ENCODE data around the gene PATJ.
"Not testable (repeated sequence)": the region's sequence is repeated elsewhere in the genome, so short reads cannot be mapped to it uniquely, and the experiment has no call there.

The PATJ gene

DNA sequence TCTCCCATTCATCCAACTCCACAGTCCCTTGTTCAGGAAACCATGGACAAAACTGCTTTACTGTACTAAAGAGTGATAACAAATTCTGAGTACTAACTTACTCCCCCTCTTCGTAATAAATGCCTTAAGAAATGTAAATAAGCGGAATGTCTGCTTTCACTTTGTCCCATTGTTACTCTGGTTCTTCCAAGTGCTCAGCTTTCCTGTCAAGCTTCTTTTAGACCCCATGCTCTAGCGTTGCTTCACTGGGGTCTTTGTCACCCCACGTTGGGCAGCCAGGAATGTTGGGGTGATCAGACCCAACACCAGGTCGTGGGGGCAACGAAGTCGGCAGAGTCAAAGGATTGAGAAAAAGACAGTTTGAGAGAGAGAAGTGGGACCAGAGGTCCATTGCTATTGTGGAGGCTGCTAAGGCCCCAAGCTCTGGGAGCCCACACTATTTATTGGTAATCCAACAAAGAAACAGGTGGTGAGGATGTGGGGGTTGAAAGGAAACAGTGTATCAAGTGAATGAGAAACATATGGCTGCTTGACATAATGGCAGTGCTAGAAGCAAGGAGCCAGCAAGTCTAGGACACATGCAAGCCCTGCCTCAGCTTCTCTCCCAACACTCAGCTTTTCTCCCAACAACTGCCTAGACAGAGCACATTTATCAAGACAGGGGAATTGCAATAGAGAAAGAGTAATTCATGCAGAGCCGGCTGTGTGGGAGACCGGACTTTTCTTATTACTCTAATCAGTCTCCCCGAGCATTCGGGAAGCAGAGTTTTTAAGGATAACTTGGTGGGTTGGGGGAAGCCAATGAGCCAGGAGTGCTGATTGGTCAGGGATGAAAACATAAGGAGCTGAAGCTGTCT lies 441.1 kb downstream of the PATJ start:
- not testable (repeated sequence) for DNase-seq

- no peak for DNase-seq
Measured at GRCh38 chr1:62184336-62184735, 442.1 kb downstream of the PATJ start.

DNA sequence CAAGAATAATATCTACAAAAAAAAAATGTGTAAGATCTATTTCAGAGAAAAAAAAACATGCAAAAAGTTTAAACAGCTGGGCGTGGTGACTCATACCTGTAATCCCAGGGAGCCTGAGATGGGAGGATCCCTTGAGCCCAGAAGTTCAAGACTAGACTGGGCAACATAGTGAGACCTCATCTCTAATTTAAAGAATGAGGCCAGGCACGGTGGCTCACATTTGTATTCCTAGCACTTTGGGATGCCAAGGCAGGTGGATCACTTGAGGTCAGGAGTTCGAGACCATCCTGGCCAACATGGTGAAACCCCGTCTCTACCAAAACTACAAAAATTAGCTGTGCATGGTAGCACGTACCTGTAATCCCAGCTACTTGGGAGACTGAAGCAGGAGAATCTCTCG lies 443.0 kb downstream of the PATJ start:
- not testable (repeated sequence) for DNase-seq

DNA sequence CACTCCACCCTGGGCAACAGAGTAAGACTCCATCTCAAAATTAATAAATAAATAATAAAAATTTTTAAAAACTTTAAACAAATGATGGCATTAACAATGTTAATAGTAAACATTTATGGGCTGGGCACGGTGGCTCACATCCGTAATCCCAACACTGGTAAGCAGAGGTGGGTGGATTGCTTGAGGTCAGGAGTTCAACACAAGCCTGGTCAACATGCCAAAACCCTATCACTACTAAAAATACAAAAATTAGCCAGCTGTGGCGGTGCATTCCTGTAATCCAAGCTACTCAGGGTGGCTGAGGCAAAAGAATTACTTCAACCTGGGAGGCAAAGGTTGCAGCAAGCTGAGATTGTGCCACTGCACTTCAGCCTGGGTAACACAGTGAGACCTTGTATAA lies 443.4 kb downstream of the PATJ start:
- no peak for DNase-seq

- DNase-seq = no peak
Measured at GRCh38 chr1:62187548-62187947, 445.3 kb downstream of the PATJ start.

GRCh38 chr1:62188111-62188510 lies 445.8 kb downstream of the PATJ start:
- DNase-seq = no peak

DNA sequence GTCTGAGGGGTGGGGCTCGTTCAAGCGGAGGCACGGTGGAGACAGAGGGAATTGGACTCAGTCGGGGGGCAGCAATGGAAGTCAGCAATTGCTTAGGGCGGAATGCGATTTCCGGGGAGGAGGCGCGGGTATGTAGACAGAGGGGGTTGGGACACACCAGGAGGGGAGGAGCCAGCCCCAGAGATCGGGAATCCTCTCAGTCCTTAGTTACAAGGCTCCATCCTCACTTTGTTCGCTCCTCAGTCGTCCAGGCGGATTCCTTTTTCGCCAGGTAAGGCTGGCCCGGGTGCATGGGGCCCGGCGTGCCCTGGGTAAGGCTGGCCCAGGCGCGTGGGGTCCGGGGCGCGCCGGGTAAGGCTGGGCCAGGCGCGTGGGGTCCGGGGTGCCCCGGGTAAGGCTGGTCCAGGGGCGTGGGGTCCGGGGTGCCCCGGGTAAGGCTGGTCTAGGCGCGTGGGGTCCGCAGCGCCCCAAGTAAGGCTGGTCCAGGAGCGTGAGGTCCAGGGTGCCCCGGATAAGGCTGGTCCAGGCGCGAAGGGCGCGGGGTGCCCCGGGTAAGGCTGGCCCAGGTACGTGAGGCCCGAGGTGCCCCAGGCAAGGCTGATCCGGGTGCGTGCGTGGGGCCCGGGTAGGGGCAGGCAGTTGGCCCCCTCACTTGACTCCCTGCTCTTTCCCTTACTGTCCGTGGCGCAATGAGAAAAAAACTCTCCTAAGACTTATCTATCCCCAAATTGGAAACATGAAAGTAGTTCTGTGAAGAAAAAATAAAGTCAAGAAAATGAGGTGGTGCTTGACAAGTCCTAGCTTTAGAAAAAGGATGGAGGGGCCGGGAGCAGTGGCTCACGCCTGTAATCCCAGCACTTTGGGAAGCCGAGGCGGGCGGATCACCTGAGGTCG lies 452.6 kb downstream of the PATJ start, which contains the start of gene L1TD1:
Gene L1TD1, plus strand, starts transcription at position 199 of the 894 bp plus-strand sequence. CDS start 11,780 bp downstream, outside the sequence.
- DNase-seq = no peak

- DNase-seq = no peak
Measured at GRCh38 chr1:62196086-62196690, 453.9 kb downstream of the PATJ start.

- no peak for DNase-seq
Measured at GRCh38 chr1:62198069-62198780, 455.9 kb downstream of the PATJ start.

DNA sequence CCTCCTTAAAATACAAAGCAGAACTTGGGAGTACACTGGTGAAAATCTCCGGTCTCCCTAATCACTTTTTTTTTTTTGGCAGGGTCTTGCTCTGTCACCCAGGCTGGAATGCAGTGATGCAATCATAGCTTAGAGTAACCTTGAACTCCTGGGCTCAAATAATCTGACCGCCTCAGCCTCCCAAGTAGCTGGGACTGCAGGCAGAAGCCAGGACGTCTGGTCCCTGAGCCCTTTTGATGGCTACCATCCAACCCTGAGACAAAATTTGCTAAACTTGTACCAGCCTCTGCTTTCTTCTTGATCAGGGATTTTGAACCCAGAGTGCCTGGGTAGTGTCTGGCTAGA lies 456.5 kb downstream of the PATJ start:
- no peak for DNase-seq

DNA sequence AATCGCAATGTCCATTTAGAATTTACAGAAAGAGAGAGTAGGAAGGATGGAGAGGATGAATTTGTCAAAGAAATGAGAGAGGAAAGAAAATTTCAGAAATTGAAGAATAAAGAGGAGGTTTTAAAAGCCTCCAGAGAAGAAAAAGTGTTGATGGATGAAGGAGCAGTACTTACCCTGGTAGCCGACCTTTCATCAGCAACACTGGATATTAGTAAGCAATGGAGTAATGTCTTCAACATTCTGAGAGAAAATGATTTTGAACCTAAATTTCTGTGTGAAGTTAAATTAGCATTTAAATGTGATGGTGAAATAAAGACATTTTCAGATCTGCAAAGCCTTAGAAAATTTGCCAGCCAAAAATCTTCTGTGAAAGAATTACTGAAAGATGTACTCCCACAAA lies 464.9 kb downstream of the PATJ start:
- DNase-seq = no peak

- no peak for DNase-seq
Measured at GRCh38 chr1:62208087-62208486, 465.8 kb downstream of the PATJ start.

GRCh38 chr1:62208970-62209369 lies 466.7 kb downstream of the PATJ start:
- DNase-seq = no peak

- DNase-seq = peak in 1 of 2 experiments; percentile 3
Measured at GRCh38 chr1:62209931-62210595, 467.8 kb downstream of the PATJ start.

- DNase-seq = no peak
Measured at GRCh38 chr1:62210960-62211359, 468.7 kb downstream of the PATJ start.

- no peak for DNase-seq
Measured at GRCh38 chr1:62212411-62212810, 470.1 kb downstream of the PATJ start.

GRCh38 chr1:62213075-62213914 lies 471.0 kb downstream of the PATJ start:
- DNase-seq = no peak

GRCh38 chr1:62218604-62219003 lies 476.3 kb downstream of the PATJ start:
- no peak for DNase-seq

DNA sequence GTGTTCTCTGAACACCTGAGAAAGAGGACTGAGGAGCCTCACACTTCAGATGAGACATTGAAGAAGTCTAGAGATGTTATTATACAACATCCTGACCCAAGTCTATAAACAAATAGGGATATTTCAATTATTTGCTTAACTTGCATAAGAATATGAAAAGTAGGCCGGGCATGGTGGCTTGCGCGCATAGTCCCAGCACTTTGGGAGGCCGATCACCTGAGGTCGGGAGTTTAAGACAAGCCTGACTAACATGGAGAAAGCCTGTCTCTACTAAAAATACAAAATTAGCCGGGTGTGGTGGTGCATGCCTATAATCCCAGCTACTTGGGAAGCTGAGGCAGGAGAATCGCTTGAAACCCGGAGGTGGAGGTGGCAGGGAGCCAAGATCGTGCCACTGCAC lies 478.2 kb downstream of the PATJ start:
- not testable (repeated sequence) for DNase-seq

- no peak for DNase-seq
Measured at GRCh38 chr1:62221171-62221570, 478.9 kb downstream of the PATJ start.

DNA sequence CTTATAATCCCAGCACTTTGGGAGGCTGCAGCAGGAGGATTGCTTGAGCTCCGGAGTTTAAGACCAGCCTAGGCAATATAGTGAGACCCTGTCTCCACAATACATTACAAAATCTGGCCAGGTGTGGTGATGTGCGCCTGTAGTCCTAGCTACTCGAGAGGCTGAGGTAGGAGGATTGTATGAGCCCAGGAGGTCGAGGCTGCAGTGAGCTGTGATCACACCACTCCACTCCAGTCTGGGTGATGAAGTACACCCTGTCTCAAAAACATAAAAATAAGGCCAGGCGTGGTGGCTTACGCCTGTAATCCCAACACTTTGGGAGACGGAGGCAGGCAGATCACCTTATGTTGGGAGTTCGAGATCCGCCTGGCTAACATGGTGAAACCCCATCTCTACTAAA lies 480.0 kb downstream of the PATJ start:
- no peak for DNase-seq
